Fibroblast of skin of left biceps (primary cell): Measurements from ENCODE around the gene CLDN11.

ENCODE experiments used
- DNase-seq, 2 experiments: peaks; one replicate each; pipeline ENCODE4 v3.0.0-alpha.2; 2013; ENCODE audit warnings: low read depth in 2 of 2

CLDN11 gene

GRCh38 chr3:170418422-170419398 is at the start of gene CLDN11:
CLDN11 (plus strand) TSS chr3:170418868; CDS start chr3:170419067, 199 bp downstream.
- DNase-seq, result peak; percentile 52 to 62

GRCh38 chr3:170368921-170369320 is 49.7 kb upstream of the CLDN11 start:
- no peak for DNase-seq

GRCh38 chr3:170372190-170372879 is 46.3 kb upstream of the CLDN11 start:
- no peak for DNase-seq

GRCh38 chr3:170383567-170383966 is 35.1 kb upstream of the CLDN11 start:
- no peak for DNase-seq

- no peak for DNase-seq
These were observed 32.2 kb upstream of the CLDN11 start for GRCh38 chr3:170386468-170386867.

- DNase-seq, result peak; percentile 12 to 22
These were observed 30.7 kb upstream of the CLDN11 start for GRCh38 chr3:170387950-170388349.

- DNase-seq, result no peak
These were observed 27.6 kb upstream of the CLDN11 start for GRCh38 chr3:170391108-170391507.

- DNase-seq, result no peak
These were observed 21.0 kb upstream of the CLDN11 start for GRCh38 chr3:170397685-170398084.

GRCh38 chr3:170405101-170405500 is 13.6 kb upstream of the CLDN11 start:
- DNase-seq, result no peak

GRCh38 chr3:170410428-170411029 is 8.1 kb upstream of the CLDN11 start:
- DNase-seq, result no peak

- DNase-seq, result no peak
These were observed 5.4 kb upstream of the CLDN11 start for GRCh38 chr3:170413291-170413690.

- DNase-seq, result peak; percentile 96
These were observed 4.4 kb upstream of the CLDN11 start for GRCh38 chr3:170414202-170414663.

GRCh38 chr3:170417090-170417489 is 1.6 kb upstream of the CLDN11 start:
- no peak for DNase-seq

- DNase-seq, result no peak
These were observed 954 bp downstream of the CLDN11 start for GRCh38 chr3:170419557-170420087.

- no peak for DNase-seq
These were observed 1.7 kb downstream of the CLDN11 start for GRCh38 chr3:170420307-170420821.

GRCh38 chr3:170421111-170421641 is 2.5 kb downstream of the CLDN11 start:
- no peak for DNase-seq

- no peak for DNase-seq
These were observed 3.1 kb downstream of the CLDN11 start for GRCh38 chr3:170421758-170422157.

GRCh38 chr3:170423001-170423615 is 4.4 kb downstream of the CLDN11 start:
- DNase-seq, result no peak

- no peak for DNase-seq
These were observed 6.2 kb downstream of the CLDN11 start for GRCh38 chr3:170424879-170425278.

- DNase-seq, result no peak
These were observed 7.0 kb downstream of the CLDN11 start for GRCh38 chr3:170425491-170426239.
